DOHH2 (cell line): Measurements from ENCODE around the gene NFE2L2.
"Not testable (repeated sequence)": the region's sequence is repeated elsewhere in the genome, so short reads cannot be mapped to it uniquely, and the experiment has no call there.

Source experiments
- H3F3A ChIP-seq: fragments of 200-600 bp; sonication (generic), shearing (Covaris generic); 2 replicates; pipeline ENCODE4 v1.6.0; 2016; ENCODE audit warnings: antibody characterized with exemption, mild to moderate bottlenecking; ENCODE audit not compliant: control insufficient read depth, insufficient read depth
- H3K27ac ChIP-seq: fragments of 200-600 bp; sonication (generic); 2 replicates; pipeline ENCODE4 v1.5.1; 2014; ENCODE audit warnings: low read depth, mild to moderate bottlenecking, low read length, moderate library complexity
- H3K27me3 ChIP-seq: fragments of 200-600 bp; sonication (generic); 2 replicates; pipeline ENCODE4 v1.6.1; 2014; ENCODE audit warnings: mild to moderate bottlenecking, low read length, mixed read lengths; ENCODE audit not compliant: control insufficient read depth
- H3K36me3 ChIP-seq: fragments of 200-600 bp; sonication (generic); 2 replicates; pipeline ENCODE4 v1.6.1; 2014; ENCODE audit warnings: mild to moderate bottlenecking, low read length, moderate library complexity, mixed read lengths; ENCODE audit not compliant: control insufficient read depth
- H3K4me1 ChIP-seq: fragments of 200-600 bp; sonication (generic); 2 replicates; pipeline ENCODE4 v1.6.1; 2014; ENCODE audit warnings: mild to moderate bottlenecking, low read length, mixed read lengths; ENCODE audit not compliant: control insufficient read depth
- H3K4me2 ChIP-seq: fragments of 200-600 bp; sonication (generic); 2 replicates; pipeline ENCODE4 v1.6.0; 2014; ENCODE audit warnings: mild to moderate bottlenecking, low read length, moderate library complexity
- H3K4me3 ChIP-seq: fragments of 200-600 bp; sonication (generic); 2 replicates; pipeline ENCODE4 v1.5.1; 2014; ENCODE audit warnings: mild to moderate bottlenecking, low read length, mixed read lengths
- H3K79me2 ChIP-seq: fragments of 200-600 bp; sonication (generic); 2 replicates; pipeline ENCODE4 v1.6.1; 2014; ENCODE audit warnings: mild to moderate bottlenecking, low read length, mixed read lengths; ENCODE audit not compliant: control insufficient read depth
- H3K9me2 ChIP-seq: fragments of 200-600 bp; sonication (generic); replicated peaks from 2 replicates; pipeline ENCODE4 v1.6.1; 2014; ENCODE audit warnings: mild to moderate bottlenecking, low read length, mixed read lengths; ENCODE audit not compliant: control insufficient read depth
- H3K9me3 ChIP-seq: fragments of 200-600 bp; sonication (generic); 2 replicates; pipeline ENCODE4 v1.6.1; 2014; ENCODE audit warnings: antibody characterized with exemption, low read length, mixed read lengths; ENCODE audit not compliant: control insufficient read depth, insufficient read depth
- H4K20me1 ChIP-seq: fragments of 200-600 bp; sonication (generic); 2 replicates; pipeline ENCODE4 v1.6.0; 2014; ENCODE audit warnings: low read depth, mild to moderate bottlenecking, antibody characterized with exemption, low read length, moderate library complexity; ENCODE audit not compliant: control insufficient read depth, insufficient read depth
- CTCF ChIP-seq: fragments of 200-600 bp; sonication (generic); IDR thresholded peaks from one replicate; pipeline ENCODE4 v1.5.1; 2014; ENCODE audit warnings: antibody characterized with exemption, mild to moderate bottlenecking, low read depth, low read length; ENCODE audit not compliant: poor library complexity, severe bottlenecking
- EZH2phosphoT487 ChIP-seq: fragments of 200-600 bp; sonication (generic); IDR thresholded peaks from 2 replicates; pipeline ENCODE4 v1.6.1; 2017; ENCODE audit warnings: borderline replicate concordance, mild to moderate bottlenecking, antibody characterized with exemption, low read length, moderate library complexity, mixed read lengths

Gene NFE2L2

DNA sequence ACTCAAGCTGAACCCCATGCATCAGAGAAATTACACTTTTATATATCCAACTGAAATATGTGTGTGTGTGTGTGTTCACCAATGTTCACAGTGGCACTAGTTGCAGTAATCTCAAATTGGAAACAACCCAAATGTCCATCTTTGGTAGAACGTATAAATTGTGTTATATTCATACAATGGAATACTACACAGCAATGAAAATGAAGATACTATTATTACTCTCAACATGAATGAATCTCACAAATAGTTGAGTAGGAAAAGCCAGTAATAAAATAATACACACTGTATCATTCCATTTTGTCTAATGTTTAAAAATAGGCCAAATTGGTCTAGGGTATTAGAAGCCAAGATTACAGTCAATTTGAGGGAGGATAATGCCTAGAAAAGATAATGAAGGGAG is 48.0 kb upstream of the NFE2L2 start:
- H3K4me1 ChIP-seq = peaks cover 3% of the 10 kb centered on the region; the same call in 1 of the 2 replicates
- H3K36me3 ChIP-seq = no peaks in the 10 kb centered on the region
- no peaks in the 10 kb centered on the region for H3K9me2 ChIP-seq
- no peak overlapping the region for H3K27ac ChIP-seq
- no peaks in the 10 kb centered on the region for H3K27me3 ChIP-seq
- H4K20me1 ChIP-seq = no peaks in the 10 kb centered on the region
- H3K9me3 ChIP-seq = no peaks in the 10 kb centered on the region
- H3K4me3 ChIP-seq = no peak overlapping the region
- H3F3A ChIP-seq = no peaks in the 10 kb centered on the region
- no peak overlapping the region for H3K4me2 ChIP-seq
- TF ChIP-seq CTCF (no peak), EZH2phosphoT487 (no peak)
- no peaks in the 10 kb centered on the region for H3K79me2 ChIP-seq

DNA sequence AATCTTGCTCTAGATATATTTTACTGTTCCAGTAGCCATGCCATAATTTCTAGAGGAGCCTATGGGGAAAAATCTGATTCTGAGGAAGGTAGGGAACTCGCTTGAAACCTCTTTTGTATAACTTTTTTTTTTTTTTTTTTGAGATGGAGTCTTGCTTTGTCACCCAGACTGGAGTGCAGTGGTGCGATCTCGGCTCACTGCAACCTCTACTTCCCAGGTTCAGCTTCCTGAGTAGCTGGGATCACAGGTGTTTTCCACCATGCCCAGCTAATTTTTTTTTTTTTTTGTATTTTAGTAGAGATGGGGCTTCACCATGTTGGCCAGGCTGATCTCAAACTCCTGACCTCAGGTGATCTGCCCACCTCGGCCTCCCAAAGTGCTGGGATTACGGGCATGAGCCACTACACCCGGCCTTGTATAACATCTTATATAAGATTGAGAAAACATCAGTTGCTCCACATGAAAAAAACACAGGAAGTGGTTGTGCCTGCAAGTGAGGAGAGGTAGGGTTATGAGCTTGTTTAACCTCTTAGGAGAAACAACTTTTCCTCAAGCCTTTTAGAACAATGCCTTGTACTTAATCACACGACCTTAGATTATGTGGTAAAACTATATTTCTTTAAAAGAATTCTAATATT is 45.3 kb upstream of the NFE2L2 start:
- H3F3A ChIP-seq, H3K4me3 ChIP-seq, H3K9me3 ChIP-seq, H4K20me1 ChIP-seq, H3K4me2 ChIP-seq, H3K36me3 ChIP-seq, H3K27ac ChIP-seq, H3K79me2 ChIP-seq, H3K9me2 ChIP-seq, H3K4me1 ChIP-seq: not testable (repeated sequence)
- H3K27me3 ChIP-seq = peaks cover 12% of the 10 kb centered on the region

DNA sequence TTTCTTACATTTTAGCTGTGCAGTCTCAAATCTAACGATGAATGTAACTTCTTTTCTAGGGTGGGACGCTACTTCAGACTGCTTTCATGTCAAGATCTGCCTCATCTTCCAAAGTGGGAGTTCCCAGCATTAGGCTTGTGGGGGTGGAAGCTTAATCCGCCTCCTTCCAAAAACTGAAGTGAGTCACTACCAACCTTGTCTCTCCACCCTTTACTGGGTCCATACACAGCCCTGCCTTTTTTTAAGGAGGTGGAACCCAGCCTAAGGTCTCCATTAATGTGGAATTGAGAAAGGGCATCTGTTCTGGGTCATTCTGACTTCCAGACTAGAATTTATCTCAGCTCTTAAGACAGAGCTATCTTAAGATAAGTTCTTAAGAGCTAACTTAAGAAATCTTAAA is 42.0 kb upstream of the NFE2L2 start:
- H3K27me3 ChIP-seq = peaks cover 12% of the 10 kb centered on the region
- no peaks in the 10 kb centered on the region for H3K36me3 ChIP-seq
- no peaks in the 10 kb centered on the region for H3F3A ChIP-seq
- no peaks in the 10 kb centered on the region for H4K20me1 ChIP-seq
- H3K4me1 ChIP-seq = no peaks in the 10 kb centered on the region
- no peaks in the 10 kb centered on the region for H3K79me2 ChIP-seq
- H3K4me2 ChIP-seq = no peak overlapping the region
- no peak overlapping the region for H3K4me3 ChIP-seq
- no peak overlapping the region for H3K27ac ChIP-seq
- H3K9me3 ChIP-seq = no peaks in the 10 kb centered on the region
- H3K9me2 ChIP-seq = no peaks in the 10 kb centered on the region
- no peak for TF ChIP-seq CTCF
- no peak for TF ChIP-seq EZH2phosphoT487

- H3K36me3 ChIP-seq = no peaks in the 10 kb centered on the region
- no peaks in the 10 kb centered on the region for H3K4me1 ChIP-seq
- no peak overlapping the region for H3K27ac ChIP-seq
- H3K9me3 ChIP-seq = no peaks in the 10 kb centered on the region
- TF ChIP-seq CTCF = no peak
- TF ChIP-seq EZH2phosphoT487 = no peak
- no peaks in the 10 kb centered on the region for H3K79me2 ChIP-seq
- no peaks in the 10 kb centered on the region for H3F3A ChIP-seq
- peaks cover 12% of the 10 kb centered on the region for H3K27me3 ChIP-seq
- H3K4me2 ChIP-seq = no peak overlapping the region
- H3K9me2 ChIP-seq = no peaks in the 10 kb centered on the region
- H4K20me1 ChIP-seq = no peaks in the 10 kb centered on the region
- H3K4me3 ChIP-seq = no peak overlapping the region
Observed at GRCh38 chr2:177303939-177304338, 39.4 kb upstream of the NFE2L2 start.
